Right atrium auricular region (tissue), 2 donors: Measurements from ENCODE around the gene LGALS3BP. TPM values are rescaled to one million over a fixed set of nuclear protein-coding genes. Genes with fewer than 3 reads are reported as not detected.
A peak's percentile ranks its signal among the peaks of the same experiment; 100 is the strongest.

ENCODE experiments used
- DNase-seq: peaks from one replicate; pipeline ENCODE4 v3.0.0-alpha.2; 2019; ENCODE audit warnings: low spot score
- H3K27ac ChIP-seq, 2 donors: fragments of 200-600 bp; sonication (generic); 1 replicate in 1 of 2; 2 replicates in 1 of 2; pipeline ENCODE4 v1.5.1; 2016 to 2019
- H3K27me3 ChIP-seq, 2 donors: fragments of 200-600 bp; sonication (generic); one replicate each; pipeline versions ENCODE4 v1.5.1 to v1.6.0; 2017 to 2019
- H3K36me3 ChIP-seq: fragments of 200-600 bp; sonication (generic); one replicate; pipeline ENCODE4 v1.5.1; 2016
- H3K4me1 ChIP-seq, 2 donors: fragments of 200-600 bp; sonication (generic); one replicate each; pipeline versions ENCODE4 v1.5.1 to v1.6.0; 2017 to 2019
- H3K4me3 ChIP-seq, 2 donors: fragments of 200-600 bp; sonication (generic); 1 replicate in 1 of 2; 2 replicates in 1 of 2; pipeline ENCODE4 v1.5.1; 2017 to 2019; ENCODE audit warnings: mild to moderate bottlenecking in 1 of 2, moderate library complexity in 1 of 2
- H3K9me3 ChIP-seq, 2 donors: fragments of 200-600 bp; sonication (generic); one replicate each; pipeline ENCODE4 v1.5.1; 2019
- total RNA-seq, 2 donors: library from RNA; depleted of rRNA; stranded (reverse); fragments of >200 nt; gene quantifications; one replicate each; pipeline ENCODE4 v1.1.0, GENCODE V29; 2016
- TF ChIP-seq, protein P1 (sequence below), 2 donors: fragments of 200-600 bp; sonication (generic); IDR thresholded peaks; one replicate each; pipeline ENCODE4 v1.5.1; 2019; ENCODE audit warnings: antibody characterized with exemption in 2 of 2

Gene LGALS3BP, protein sequence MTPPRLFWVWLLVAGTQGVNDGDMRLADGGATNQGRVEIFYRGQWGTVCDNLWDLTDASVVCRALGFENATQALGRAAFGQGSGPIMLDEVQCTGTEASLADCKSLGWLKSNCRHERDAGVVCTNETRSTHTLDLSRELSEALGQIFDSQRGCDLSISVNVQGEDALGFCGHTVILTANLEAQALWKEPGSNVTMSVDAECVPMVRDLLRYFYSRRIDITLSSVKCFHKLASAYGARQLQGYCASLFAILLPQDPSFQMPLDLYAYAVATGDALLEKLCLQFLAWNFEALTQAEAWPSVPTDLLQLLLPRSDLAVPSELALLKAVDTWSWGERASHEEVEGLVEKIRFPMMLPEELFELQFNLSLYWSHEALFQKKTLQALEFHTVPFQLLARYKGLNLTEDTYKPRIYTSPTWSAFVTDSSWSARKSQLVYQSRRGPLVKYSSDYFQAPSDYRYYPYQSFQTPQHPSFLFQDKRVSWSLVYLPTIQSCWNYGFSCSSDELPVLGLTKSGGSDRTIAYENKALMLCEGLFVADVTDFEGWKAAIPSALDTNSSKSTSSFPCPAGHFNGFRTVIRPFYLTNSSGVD
- 100 to 1,000 TPM; 488 to 733 TPM for total RNA-seq

DNA sequence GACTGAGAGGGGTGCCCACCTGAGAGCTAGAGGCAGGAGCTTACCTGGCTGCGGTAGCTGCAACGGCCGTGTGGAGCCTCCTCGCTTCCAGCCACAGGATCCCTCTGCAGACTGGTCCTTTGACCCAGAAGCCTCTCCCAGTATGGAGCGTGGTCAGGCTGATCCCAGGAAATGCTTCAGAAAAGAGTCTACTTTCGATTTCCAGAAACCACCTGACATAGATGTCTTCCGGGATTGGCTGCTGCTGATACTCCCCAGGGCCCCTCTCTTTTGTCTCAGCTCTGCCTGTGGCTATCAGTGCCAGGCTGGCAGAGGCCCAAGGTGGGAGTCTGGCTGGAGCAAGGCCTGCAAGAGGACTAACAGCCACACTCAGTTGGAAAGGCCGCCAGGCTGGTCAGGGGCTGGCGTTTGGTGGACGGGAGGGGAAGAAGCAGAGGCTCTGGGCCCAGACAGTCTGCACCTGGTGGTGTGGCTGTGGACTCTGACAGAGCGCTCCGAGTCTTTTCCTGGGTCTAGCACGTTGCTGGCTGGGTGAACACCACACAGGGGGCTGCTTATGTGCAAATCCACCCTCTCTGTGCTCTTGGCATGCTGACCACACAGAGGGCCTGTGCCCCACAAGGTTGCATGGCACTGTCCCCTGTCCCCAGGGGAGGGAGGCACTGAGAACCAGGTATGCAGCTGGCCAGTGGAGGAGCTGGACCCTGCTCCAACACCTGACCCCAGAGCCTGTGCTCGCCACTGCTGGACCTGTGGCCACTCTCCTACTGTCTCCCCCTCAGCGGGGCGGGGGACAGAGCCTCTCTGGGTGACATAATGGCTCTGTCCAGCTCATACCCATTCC is at the start of gene LGALS3BP:
Gene LGALS3BP, minus strand, starts transcription at position 144 of the 844 bp plus-strand sequence. CDS start 2,732 bp downstream, outside the sequence.
- no peaks in the 10 kb centered on the region for H3K27me3 ChIP-seq
- H3K4me3 ChIP-seq = peak within 1 kb of the TSS; percentile 32 to 50
- H3K4me1 ChIP-seq = peaks cover 0 to 57% of the 10 kb centered on the region in 2 donors
- peak within 1 kb of the TSS; percentile 78 to 84 for H3K27ac ChIP-seq
- no peaks in the 10 kb centered on the region for H3K36me3 ChIP-seq
- TF ChIP-seq, protein P1, sequence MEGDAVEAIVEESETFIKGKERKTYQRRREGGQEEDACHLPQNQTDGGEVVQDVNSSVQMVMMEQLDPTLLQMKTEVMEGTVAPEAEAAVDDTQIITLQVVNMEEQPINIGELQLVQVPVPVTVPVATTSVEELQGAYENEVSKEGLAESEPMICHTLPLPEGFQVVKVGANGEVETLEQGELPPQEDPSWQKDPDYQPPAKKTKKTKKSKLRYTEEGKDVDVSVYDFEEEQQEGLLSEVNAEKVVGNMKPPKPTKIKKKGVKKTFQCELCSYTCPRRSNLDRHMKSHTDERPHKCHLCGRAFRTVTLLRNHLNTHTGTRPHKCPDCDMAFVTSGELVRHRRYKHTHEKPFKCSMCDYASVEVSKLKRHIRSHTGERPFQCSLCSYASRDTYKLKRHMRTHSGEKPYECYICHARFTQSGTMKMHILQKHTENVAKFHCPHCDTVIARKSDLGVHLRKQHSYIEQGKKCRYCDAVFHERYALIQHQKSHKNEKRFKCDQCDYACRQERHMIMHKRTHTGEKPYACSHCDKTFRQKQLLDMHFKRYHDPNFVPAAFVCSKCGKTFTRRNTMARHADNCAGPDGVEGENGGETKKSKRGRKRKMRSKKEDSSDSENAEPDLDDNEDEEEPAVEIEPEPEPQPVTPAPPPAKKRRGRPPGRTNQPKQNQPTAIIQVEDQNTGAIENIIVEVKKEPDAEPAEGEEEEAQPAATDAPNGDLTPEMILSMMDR (IDR thresholded peaks at IDR 0.05) = no peak
- peak; percentile 72 for DNase-seq
- H3K9me3 ChIP-seq = no peaks in the 10 kb centered on the region

DNA sequence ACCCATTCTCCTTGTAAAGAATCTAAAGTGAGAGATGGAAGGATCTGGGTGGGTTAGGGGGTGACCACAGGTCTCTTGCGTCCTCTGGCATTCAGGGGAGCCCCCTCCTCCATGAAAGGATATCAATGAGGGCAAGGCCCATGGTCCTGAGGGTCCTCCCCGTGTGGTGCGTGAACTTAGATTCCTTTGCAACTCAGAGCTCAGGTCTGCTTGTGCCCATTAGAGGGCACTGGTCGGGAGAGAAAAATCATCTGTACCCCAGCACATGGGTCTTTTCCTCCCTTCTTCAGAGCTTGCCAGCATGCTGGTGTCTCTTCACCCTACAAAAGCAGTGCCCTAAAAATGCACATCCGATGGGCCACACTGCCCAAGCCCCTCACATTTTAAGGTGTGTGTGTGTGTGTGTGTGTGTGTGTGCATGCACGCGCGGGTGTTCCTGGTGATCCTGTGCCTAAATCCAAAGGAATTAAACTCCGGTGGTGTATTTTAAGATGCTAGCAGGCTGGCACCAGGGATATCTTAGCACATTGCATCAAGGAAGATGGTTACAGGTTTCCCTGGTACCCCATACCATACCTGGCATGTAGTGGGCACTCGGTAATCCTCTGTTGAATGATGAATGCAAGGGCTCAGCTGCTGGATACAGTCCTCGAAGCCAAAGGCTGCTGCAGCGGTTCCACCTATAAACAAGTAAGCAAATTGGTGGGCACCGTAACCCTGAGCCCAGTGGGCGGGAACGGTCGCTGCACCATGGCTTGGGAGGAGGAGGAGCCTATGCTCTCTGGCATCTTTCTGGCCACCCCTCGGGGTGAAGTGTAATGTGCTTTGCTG is 49.0 kb upstream of the LGALS3BP start:
- peak; percentile 56 for DNase-seq
- TF ChIP-seq, protein P1 (IDR thresholded peaks at IDR 0.05) = peak in 1 of 2 donors; percentile 23
- Histone ChIP-seq H3K27ac (peak overlapping the region; percentile 93), H3K4me1 (peaks cover 0 to 72% of the 10 kb centered on the region in 2 donors), H3K9me3 (no peaks in the 10 kb centered on the region), H3K4me3 (no peak overlapping the region), H3K27me3 (no peaks in the 10 kb centered on the region), H3K36me3 (no peaks in the 10 kb centered on the region)

DNA sequence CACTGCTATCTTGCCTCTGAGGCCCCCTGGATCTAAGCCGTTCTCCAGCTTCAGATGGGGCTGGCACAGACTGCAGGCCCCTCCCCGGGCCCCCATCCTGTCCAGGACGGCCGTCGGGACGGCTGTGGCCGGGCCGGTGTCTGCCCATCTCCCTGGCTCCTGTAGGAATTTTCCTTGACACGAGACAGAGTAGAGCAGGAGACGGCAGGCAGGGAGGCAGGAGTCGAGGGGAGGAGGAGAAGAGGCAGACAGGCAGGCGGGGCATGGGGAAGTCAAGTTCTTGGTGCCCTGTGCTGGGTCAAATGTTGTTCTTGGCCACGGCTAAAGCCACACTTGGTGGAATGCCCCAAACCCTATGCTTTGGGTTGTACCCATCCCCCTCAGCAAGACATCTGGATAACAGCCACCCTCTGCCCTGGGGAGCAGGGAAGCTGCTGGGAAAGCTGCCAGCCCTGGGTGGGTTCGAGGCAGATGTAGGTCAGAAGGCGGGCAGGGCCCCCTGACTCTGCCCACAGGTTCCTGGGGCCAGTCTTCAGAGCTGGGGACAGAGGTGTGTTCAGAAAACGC is 48.3 kb upstream of the LGALS3BP start:
- H3K36me3 ChIP-seq = no peaks in the 10 kb centered on the region
- H3K4me3 ChIP-seq = peak overlapping the region in 1 of 2 donors; percentile 68
- H3K9me3 ChIP-seq = no peaks in the 10 kb centered on the region
- no peak for DNase-seq
- TF ChIP-seq, protein P1 (IDR thresholded peaks at IDR 0.05) = no peak
- H3K27me3 ChIP-seq = no peaks in the 10 kb centered on the region
- H3K4me1 ChIP-seq = peaks cover 0 to 72% of the 10 kb centered on the region in 2 donors
- peak overlapping the region; percentile 93 for H3K27ac ChIP-seq

DNA sequence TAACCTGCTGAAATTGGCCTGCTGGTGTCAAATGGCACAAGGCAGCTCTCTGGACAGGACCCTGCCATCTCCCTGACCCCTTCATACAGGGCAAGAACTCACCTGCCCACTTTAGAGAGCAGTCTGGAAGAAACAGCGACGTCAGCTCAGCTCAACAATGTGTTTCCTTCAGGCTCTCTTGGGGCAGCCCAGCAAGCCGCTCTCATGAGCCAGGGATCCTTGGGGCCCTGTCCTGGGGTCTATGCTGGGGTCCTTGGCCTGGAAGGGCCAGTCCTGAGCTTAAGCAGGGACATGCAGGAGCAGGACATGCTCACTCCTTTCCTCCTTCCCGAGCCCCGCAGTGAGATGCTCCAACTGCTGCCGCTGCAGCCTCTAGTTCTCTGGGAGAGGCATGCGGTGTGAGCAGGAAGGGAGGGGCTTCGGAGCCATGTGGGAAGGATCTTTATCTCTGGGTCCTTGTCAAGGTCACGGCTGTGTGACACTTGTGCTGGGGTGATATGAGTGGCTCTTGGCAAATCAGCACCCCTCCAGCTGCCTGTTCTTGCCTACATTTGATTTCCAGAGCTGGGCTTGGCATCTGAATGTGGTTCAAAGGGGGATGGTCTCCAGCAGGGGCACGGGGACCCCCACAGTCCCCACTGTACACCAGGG is 47.7 kb upstream of the LGALS3BP start:
- H3K36me3 ChIP-seq = no peaks in the 10 kb centered on the region
- no peaks in the 10 kb centered on the region for H3K9me3 ChIP-seq
- H3K27me3 ChIP-seq = no peaks in the 10 kb centered on the region
- H3K27ac ChIP-seq = peak overlapping the region; percentile 93
- TF ChIP-seq, protein P1 (IDR thresholded peaks at IDR 0.05) = no peak
- H3K4me1 ChIP-seq = peaks cover 0 to 74% of the 10 kb centered on the region in 2 donors
- H3K4me3 ChIP-seq = peak overlapping the region; percentile 7 to 68
- DNase-seq = no peak
